Cerebellar nuclear complex (tissue), 1 donor: ENCODE measurements around the gene ABR.
"Not testable (repeated sequence)": the region's sequence is repeated elsewhere in the genome, so short reads cannot be mapped to it uniquely, and the experiment has no call there.

Experiments used
- DNase-seq, 2 experiments: peaks; one replicate each; lab custom pipeline; 2025; lab: John Stamatoyannopoulos, UW

The ABR gene

GRCh38 chr17:1008008-1008761 lies 171.6 kb downstream of the ABR start:
- DNase-seq: no peak

GRCh38 chr17:1007310-1008007 lies 172.3 kb downstream of the ABR start:
- no peak for DNase-seq

DNA sequence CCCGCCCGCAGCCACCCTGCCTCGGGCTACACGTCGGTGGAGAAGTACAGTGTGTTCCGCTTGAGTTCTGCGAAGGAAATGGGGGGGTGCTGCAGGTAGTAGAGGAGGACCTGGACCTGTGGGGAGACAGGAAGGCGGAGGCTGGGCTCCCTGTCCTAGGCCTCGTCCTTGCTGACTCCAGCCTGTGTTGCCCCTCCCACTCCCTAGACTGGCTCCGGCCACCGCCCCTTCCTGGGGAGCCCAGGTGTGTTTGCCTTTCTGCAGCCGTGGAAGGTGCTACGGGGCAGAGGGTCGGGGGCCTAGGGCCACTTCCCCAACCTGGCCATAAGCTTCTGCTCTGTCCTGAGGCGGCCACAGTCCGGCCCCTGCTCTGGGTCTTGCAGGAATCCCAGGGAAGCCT lies 173.7 kb downstream of the ABR start:
- DNase-seq: no peak

- peak in 1 of 2 experiments; percentile 59 for DNase-seq
Observed at GRCh38 chr17:1005361-1005946, 174.3 kb downstream of the ABR start.

GRCh38 chr17:1004769-1005295 lies 174.9 kb downstream of the ABR start:
- no peak for DNase-seq

GRCh38 chr17:1003972-1004768 lies 175.6 kb downstream of the ABR start:
- DNase-seq: no peak

- DNase-seq: no peak
Observed at GRCh38 chr17:1003633-1003971, 176.2 kb downstream of the ABR start.

GRCh38 chr17:1002771-1003555 lies 176.8 kb downstream of the ABR start:
- DNase-seq: no peak

- no peak for DNase-seq
Observed at GRCh38 chr17:1002412-1002753, 177.4 kb downstream of the ABR start.

DNA sequence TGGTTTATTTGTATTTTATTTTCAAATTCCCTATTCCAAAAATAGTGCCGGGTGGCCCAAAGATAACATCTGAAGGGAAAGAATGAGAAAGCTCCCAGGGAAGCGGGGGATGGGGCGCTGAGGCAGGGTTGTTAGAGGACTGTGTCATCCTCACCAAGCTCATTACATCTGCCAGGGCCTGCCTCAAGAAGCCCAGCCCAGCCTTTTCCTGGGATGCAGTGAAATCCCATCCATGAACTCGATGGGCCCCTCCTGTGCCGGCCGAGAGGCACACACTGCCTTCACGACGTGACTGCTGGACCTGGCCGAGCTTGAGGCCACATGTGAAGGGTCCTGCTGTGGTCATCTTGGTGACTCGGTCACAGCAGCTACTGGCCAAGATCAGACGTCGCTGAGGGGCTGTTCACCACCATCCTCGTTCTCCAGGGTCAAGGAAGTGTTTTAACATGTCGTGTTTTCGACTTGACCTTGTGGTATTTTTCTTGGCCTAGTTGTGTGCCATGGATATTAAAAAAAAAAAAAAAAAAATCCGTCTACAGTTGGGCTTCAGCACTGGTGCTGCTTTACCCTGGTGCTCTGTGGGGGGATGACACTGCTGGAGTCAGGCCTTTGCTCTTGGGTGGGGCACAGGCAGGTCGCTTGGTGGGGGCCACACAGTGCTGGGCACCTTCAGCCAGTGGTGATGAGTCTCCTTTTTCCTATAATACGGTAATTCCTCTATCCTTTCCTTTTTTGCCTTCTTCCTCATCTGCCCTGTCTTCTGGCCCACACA lies 178.0 kb downstream of the ABR start:
- DNase-seq: no peak

- DNase-seq: no peak
Observed at GRCh38 chr17:1000597-1001461, 179.0 kb downstream of the ABR start.

- no peak for DNase-seq
Observed at GRCh38 chr17:998111-998510, 181.7 kb downstream of the ABR start.

DNA sequence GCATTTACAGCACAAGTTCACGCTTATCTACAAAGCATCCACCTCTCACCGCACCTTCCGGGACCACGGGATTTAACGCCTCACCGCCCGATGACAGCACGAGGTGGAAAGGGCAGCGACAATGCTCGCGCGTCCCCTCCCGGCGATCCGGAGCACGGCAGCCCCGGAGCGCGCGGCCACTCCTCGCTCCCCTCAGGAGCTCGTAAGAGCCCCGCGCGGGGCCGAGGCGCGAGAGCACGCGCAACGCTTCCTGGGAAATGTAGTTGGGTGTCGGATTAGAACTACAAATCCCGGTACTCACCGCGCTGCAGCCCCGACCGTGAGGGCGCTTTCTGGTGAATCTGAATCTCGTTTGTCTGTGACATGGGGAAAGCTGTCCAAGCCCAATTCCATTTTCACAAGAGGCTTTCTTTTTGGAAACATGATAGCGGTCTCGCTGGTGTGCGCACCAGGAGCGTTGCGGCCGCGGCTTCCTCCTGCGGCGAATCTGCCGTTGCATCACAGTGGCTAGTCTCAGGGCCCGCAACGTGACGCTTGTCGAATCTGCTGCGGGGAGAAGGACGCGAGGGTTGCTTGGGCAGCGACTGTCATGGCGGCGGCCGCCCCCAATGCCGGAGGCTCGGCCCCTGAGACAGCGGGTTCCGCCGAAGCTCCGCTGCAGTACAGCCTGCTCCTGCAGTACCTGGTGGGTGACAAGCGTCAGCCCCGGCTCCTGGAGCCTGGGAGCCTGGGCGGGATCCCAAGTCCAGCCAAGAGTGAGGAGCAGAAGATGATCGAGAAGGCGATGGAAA lies 183.0 kb downstream of the ABR start, which contains the start of gene TIMM22:
TSS of gene TIMM22 (plus strand) at position 576 of the 791 bp plus-strand sequence. CDS start at position 590, 14 bp downstream.
- peak; percentile 53 to 74 for DNase-seq

DNA sequence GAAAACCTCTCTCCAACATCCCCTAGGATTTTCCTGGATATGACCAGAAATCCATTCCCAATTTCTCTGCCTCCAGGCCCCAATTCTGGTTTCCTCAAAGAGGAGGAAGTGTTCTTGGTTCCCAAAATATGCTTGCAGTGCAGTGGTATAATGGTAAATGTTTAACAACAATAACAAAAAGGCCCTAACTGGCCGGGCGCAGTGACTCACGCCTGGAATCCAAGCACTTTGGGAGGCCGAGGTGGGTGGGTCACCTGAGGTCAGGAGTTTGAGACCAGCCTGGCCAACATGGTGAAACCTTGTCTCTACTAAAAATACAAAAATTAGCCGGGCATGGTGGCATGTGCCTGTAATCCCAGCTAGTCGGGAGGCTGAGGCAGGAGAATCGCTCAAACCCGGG lies 184.5 kb downstream of the ABR start:
- not testable (repeated sequence) for DNase-seq

- DNase-seq: no peak
Observed at GRCh38 chr17:992933-993332, 186.8 kb downstream of the ABR start.

GRCh38 chr17:988561-988960 lies 191.2 kb downstream of the ABR start:
- DNase-seq: peak; percentile 89 to 91

- DNase-seq: no peak
Observed at GRCh38 chr17:987931-988330, 191.8 kb downstream of the ABR start.

DNA sequence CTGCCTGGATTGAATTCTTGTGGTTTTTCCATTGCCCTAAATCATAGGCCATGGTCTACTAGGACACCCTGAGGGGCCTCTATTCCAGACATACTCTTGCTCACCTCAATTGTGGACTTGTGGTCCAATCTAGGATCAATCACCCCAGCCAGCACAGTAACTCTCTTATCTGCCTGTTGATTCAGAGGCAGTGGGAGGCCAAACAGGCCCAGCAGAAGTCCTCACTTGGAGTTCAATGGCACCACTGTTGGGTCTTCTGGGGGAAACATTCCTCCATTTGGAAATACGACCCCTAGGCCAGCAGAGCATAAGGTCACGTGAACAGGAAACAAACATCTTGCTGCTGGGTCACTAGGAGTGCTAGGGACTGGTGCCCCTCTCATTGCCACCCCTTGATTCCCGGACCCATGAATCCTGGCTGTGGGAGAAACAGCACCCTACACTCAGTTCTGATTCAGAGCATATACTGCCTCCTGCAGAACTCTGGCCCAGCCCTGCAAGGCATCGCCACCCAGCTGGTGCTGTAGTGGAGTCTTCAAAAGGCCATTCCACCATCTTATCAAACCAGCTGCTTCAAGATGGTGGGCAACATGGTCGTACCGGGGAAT lies 193.4 kb downstream of the ABR start:
- no peak for DNase-seq
